GM13976 (cell line): ENCODE measurements around the gene FEZF1.

Source experiments
- DNase-seq: peaks from one replicate; pipeline ENCODE4 v3.0.0; 2012; ENCODE audit warnings: low spot score
- CTCF ChIP-seq: IDR thresholded peaks from 2 replicates; pipeline ENCODE4 v1.5.1; 2012; ENCODE audit warnings: borderline replicate concordance, mild to moderate bottlenecking; ENCODE audit not compliant: insufficient read depth; ENCODE audit errors: extremely low read depth, missing control alignments, control extremely low read depth
- in situ Hi-C: fragments of 300-500 bp; cut with MboI; formaldehyde crosslinking; loops from one replicate; pipeline ENCODE4 v1.12.0; 2022; ENCODE audit warnings: low sequenced_read_pairs, mixed read lengths, inconsistent platforms; ENCODE audit not compliant: unreplicated experiment

Gene FEZF1

GRCh38 chr7:122315507-122316466 lies 11.2 kb upstream of the FEZF1 start:
- TF ChIP-seq CTCF: no peak
- in situ Hi-C loops: no loop called here
- no peak for DNase-seq

- TF ChIP-seq CTCF: no peak
- in situ Hi-C loops: no loop called here
- DNase-seq: no peak
Measured at GRCh38 chr7:122314284-122314683, 9.7 kb upstream of the FEZF1 start.

- in situ Hi-C loops: no loop called here
- no peak for DNase-seq
- TF ChIP-seq CTCF: no peak
Measured at GRCh38 chr7:122312789-122313188, 8.2 kb upstream of the FEZF1 start.

GRCh38 chr7:122311734-122312450 lies 7.3 kb upstream of the FEZF1 start:
- TF ChIP-seq CTCF: no peak
- no peak for DNase-seq
- in situ Hi-C loops: no loop called here

GRCh38 chr7:122311050-122311700 lies 6.6 kb upstream of the FEZF1 start:
- in situ Hi-C loops: no loop called here

More at GRCh38 chr7:122311050-122311700, 6.6 kb upstream of the FEZF1 start:
- no peak for DNase-seq
- no peak for TF ChIP-seq CTCF
